D721Med (cell line): ENCODE data around the gene SYT14.

Experiments used
- DNase-seq: peaks from one replicate; pipeline ENCODE4 v3.0.0; 2011; ENCODE audit warnings: low spot score; ENCODE audit not compliant: insufficient read length
- FAIRE-seq: peaks from 2 replicates; lab custom pipeline; 2011; peaks lifted over from hg19 to GRCh38; lab: Jason Lieb, UNC
- CTCF ChIP-seq: IDR thresholded peaks from 2 replicates; pipeline ENCODE4 v1.5.1; 2012; ENCODE audit warnings: mild to moderate bottlenecking, control low read depth; ENCODE audit not compliant: insufficient read depth; ENCODE audit errors: missing control alignments

The SYT14 gene

GRCh38 chr1:210001751-210002150, 63.7 kb downstream of the SYT14 start:
- no peak for DNase-seq
- peak; percentile 63 for FAIRE-seq
- TF ChIP-seq CTCF = no peak

GRCh38 chr1:210003501-210003900, 65.5 kb downstream of the SYT14 start:
- no peak for TF ChIP-seq CTCF
- DNase-seq (no peak), FAIRE-seq (no peak)

GRCh38 chr1:210010161-210010560, 72.1 kb downstream of the SYT14 start:
- no peak for DNase-seq
- no peak for TF ChIP-seq CTCF
- peak; percentile 84 for FAIRE-seq

GRCh38 chr1:210021145-210021860, 83.3 kb downstream of the SYT14 start:
- DNase-seq (no peak), FAIRE-seq (peak; percentile 92)
- TF ChIP-seq CTCF = no peak

- FAIRE-seq = no peak
- no peak for TF ChIP-seq CTCF
- DNase-seq = no peak
These were observed 84.0 kb downstream of the SYT14 start for GRCh38 chr1:210022044-210022443.

- no peak for TF ChIP-seq CTCF
- FAIRE-seq (peak; percentile 56), DNase-seq (no peak)
These were observed 86.3 kb downstream of the SYT14 start for GRCh38 chr1:210024282-210024681.

GRCh38 chr1:210024996-210025395, 87.0 kb downstream of the SYT14 start:
- FAIRE-seq (no peak), DNase-seq (no peak)
- TF ChIP-seq CTCF = peak; percentile 7
